Pancreas (tissue), 10 donors: Measurements from ENCODE around the gene NEB. TPM values are rescaled to one million over a fixed set of nuclear protein-coding genes. Genes with fewer than 3 reads are reported as not detected.

Experiments used
- ATAC-seq, 4 donors: fragments of 200-7000 bp; cut with Tn5 transposase; one replicate each; pipeline versions ENCODE4 v1.8.0 to v1.9.1; 2020; ENCODE audit warnings: mild to moderate bottlenecking in 4 of 4, moderate library complexity in 4 of 4
- DNase-seq, 6 donors: peaks; one replicate each; pipeline ENCODE4 v3.0.0-alpha.2; 2020
- FAIRE-seq: peaks from 2 replicates; lab custom pipeline; 2012; peaks lifted over from hg19 to GRCh38; lab: Jason Lieb, UNC
- H3K27ac ChIP-seq, 4 donors: fragments of 200-600 bp; sonication (generic); 1 replicate in 3 of 4; 2 replicates in 1 of 4; pipeline versions ENCODE4 v1.5.0 to v1.8.0; 2020
- H3K27me3 ChIP-seq, 4 donors: fragments of 200-600 bp; one replicate each; pipeline ENCODE4 v1.8.0; 2021
- H3K36me3 ChIP-seq, 3 donors: fragments of 200-600 bp; sonication (generic) in 1 of 3; one replicate each; pipeline versions ENCODE4 v1.5.0 to v1.8.0; 2020 to 2021
- H3K4me1 ChIP-seq, 3 donors: fragments of 200-600 bp; one replicate each; pipeline ENCODE4 v1.8.0; 2021
- H3K4me3 ChIP-seq, 4 donors: fragments of 200-600 bp; sonication (generic) in 2 of 4; one replicate each; pipeline versions ENCODE4 v1.5.0 to v1.8.0; 2020 to 2021
- H3K9me3 ChIP-seq, 4 donors: fragments of 200-600 bp; one replicate each; pipeline ENCODE4 v1.8.0; 2021
- CTCF ChIP-seq, 4 donors: fragments of 200-600 bp; sonication (generic) in 3 of 4; IDR thresholded peaks; one replicate each; pipeline versions ENCODE4 v1.5.0 to v1.8.0; 2021; ENCODE audit warnings: antibody characterized with exemption in 4 of 4
- WGBS, 2 donors: extraction: QIAGEN DNeasy Blood & Tissue Kit; methylation state at CpG; one replicate each; pipeline ENCODE4 v1.1.7; 2013; 5-methylcytosine and 5-hydroxymethylcytosine counted together
- intact Hi-C, 3 donors: fragments of 100-400 bp; cut with DNase I; formaldehyde crosslinking; loops; one replicate each; pipeline versions ENCODE4 v1.11.1 to v1.14.2; 2022
- polyA plus RNA-seq, 2 donors: library from polyadenylated mRNA; stranded (reverse); fragments of 200-250 nt; gene quantifications; one replicate each; pipeline ENCODE4 v1.2.3, GENCODE V29; 2013
- total RNA-seq, 6 donors: library from RNA; stranded (reverse); fragmentation: NEBNext Ultra II Directional in 4 of 6; extraction: Animal tissue kit (Norgen Biotek cat#: 25700) in 4 of 6; gene quantifications; one replicate each; pipeline versions ENCODE4 v1.2.1 to v1.2.4, GENCODE V29; 2021 to 2023
- donor health status: healthy with polysubstance abuse.
- donor health status: DM: no; HTN: no; CAD: no; lungs with moderate emphysema.
- donor health status: DM: no; HTN: no; CAD: no.
- donor health status: control.
- donor health status: control.
- donor health status: Bipolar disorder and iron deficiency.
- donor health status: DM: yes; HTN: yes; CAD: no.
- donor health status: DM: no; HTN: no; CAD: no.
- donor health status: DM: no; HTN: no; CAD: no.
- donor health status: DM: yes; HTN: yes; CAD: no.

The NEB gene
- total and polyA plus RNA-seq, 8 donors: 0.58 to 2.5 (median 0.80) TPM

DNA sequence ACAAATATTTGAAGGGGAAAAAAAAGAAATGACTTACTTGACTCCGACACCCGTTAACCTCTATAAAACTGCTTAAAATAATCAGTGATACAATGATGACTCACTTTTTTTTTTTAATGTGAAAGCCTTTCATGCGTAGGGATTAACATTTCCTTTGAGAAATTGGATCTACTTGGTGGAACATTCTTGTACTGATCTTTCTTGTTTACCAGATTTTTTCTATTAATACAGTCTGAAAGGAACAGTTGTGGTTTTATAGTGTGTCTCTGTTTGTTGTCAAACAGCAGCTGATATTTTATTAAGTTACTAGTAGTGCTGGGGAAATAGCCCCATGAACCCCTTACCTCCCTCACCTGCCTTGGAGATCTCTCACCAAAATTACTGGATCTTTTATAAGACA, 40.2 kb upstream of the NEB start:
- FAIRE-seq: no peak
- 84 to 89% methylated on average over 3 of the region's 3 CpGs for WGBS, 2 donors
- Histone ChIP-seq H3K27ac (no peak overlapping the region), H3K36me3 (peaks cover 0 to 6% (median 0%) of the 10 kb centered on the region in 3 donors), H3K4me3 (no peak overlapping the region), H3K27me3 (no peaks in the 10 kb centered on the region), H3K4me1 (no peaks in the 10 kb centered on the region), H3K9me3 (no peaks in the 10 kb centered on the region)
- TF ChIP-seq CTCF (IDR thresholded peaks at IDR 0.05): no peak
- intact Hi-C loops: no loop called here
- no peak for DNase-seq
- ATAC-seq: peak in 1 of 4 donors; percentile 44

GRCh38 chr2:151771599-151772358, 37.5 kb upstream of the NEB start:
- 89 to 91% methylated on average over 10 of the region's 10 CpGs for WGBS, 2 donors
- intact Hi-C loops: no loop called here
- Histone ChIP-seq H3K36me3 (peaks cover 0 to 6% (median 0%) of the 10 kb centered on the region in 3 donors), H3K27ac (no peak overlapping the region), H3K4me1 (no peaks in the 10 kb centered on the region), H3K9me3 (no peaks in the 10 kb centered on the region), H3K4me3 (no peak overlapping the region), H3K27me3 (no peaks in the 10 kb centered on the region)
- DNase-seq (no peak), FAIRE-seq (no peak), ATAC-seq (peak in 3 of 4 donors; percentile 34 to 52 (median 51))
- no peak for TF ChIP-seq CTCF (IDR thresholded peaks at IDR 0.05)

GRCh38 chr2:151770995-151771394, 36.7 kb upstream of the NEB start:
- no peak overlapping the region for H3K27ac ChIP-seq
- intact Hi-C loops: no loop called here

GRCh38 chr2:151769606-151770005, 35.3 kb upstream of the NEB start:
- DNase-seq: no peak
- no peak overlapping the region for H3K4me3 ChIP-seq
- 98 to 100% methylated on average over 1 of the region's 1 CpG for WGBS, 2 donors
- H3K9me3 ChIP-seq: no peaks in the 10 kb centered on the region
- no peak for FAIRE-seq
- no peak overlapping the region for H3K27ac ChIP-seq
- no peaks in the 10 kb centered on the region for H3K36me3 ChIP-seq
- ATAC-seq: no peak
- intact Hi-C loops: no loop called here
- H3K4me1 ChIP-seq: no peaks in the 10 kb centered on the region
- TF ChIP-seq CTCF (IDR thresholded peaks at IDR 0.05): no peak
- H3K27me3 ChIP-seq: no peaks in the 10 kb centered on the region

More at GRCh38 chr2:151770995-151771394, 36.7 kb upstream of the NEB start:
- no peak for TF ChIP-seq CTCF (IDR thresholded peaks at IDR 0.05)
- H3K9me3 ChIP-seq: no peaks in the 10 kb centered on the region
- FAIRE-seq (no peak), ATAC-seq (no peak), DNase-seq (no peak)
- H3K36me3 ChIP-seq: peaks cover 0 to 2% (median 0%) of the 10 kb centered on the region in 3 donors
- H3K4me1 ChIP-seq: no peaks in the 10 kb centered on the region
- 86 to 96% methylated on average over 2 of the region's 2 CpGs for WGBS, 2 donors
- H3K4me3 ChIP-seq: no peak overlapping the region
- no peaks in the 10 kb centered on the region for H3K27me3 ChIP-seq

DNA sequence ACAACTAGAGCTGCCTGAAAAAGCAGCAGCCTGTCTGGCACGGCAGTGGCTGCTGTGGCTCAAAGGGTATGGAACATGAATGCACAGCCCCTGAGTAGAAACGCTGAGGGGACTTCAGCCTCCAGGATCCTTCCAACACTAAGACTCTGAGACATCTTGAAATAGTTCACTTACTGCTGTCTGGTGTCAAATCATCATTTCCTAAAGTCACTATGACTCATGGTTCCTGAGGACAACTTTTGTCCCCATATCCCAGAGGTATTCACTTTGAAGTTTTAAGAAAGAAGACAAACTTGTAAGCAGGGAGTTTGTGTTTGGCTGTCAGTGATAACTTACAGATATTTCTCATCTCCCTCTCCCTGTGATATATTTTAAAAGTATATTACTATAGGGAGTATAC, 33.3 kb upstream of the NEB start:
- 84 to 91% methylated on average over 2 of the region's 2 CpGs for WGBS, 2 donors
- no peaks in the 10 kb centered on the region for H3K36me3 ChIP-seq
- no peaks in the 10 kb centered on the region for H3K9me3 ChIP-seq
- H3K27ac ChIP-seq: no peak overlapping the region
- FAIRE-seq (no peak), DNase-seq (no peak), ATAC-seq (no peak)
- H3K4me1 ChIP-seq: no peaks in the 10 kb centered on the region
- TF ChIP-seq CTCF (IDR thresholded peaks at IDR 0.05): no peak
- intact Hi-C loops: no loop called here
- no peak overlapping the region for H3K4me3 ChIP-seq
- H3K27me3 ChIP-seq: no peaks in the 10 kb centered on the region
